HG03196 (cell line): Measurements from ENCODE around the gene PRPF39.
"Not testable (repeated sequence)": the region's sequence is repeated elsewhere in the genome, so short reads cannot be mapped to it uniquely, and the experiment has no call there.

Experiments used
- ATAC-seq: cut with Tn5 transposase; IDR thresholded peaks from one replicate; pipeline ENCODE4 v1.9.1; 2021; ENCODE audit not compliant: unreplicated experiment

Gene PRPF39

GRCh38 chr14:45081096-45081495 is 2.8 kb upstream of the PRPF39 start:
- ATAC-seq: not testable (repeated sequence)

GRCh38 chr14:45082420-45082819 is 1.5 kb upstream of the PRPF39 start:
- no peak for ATAC-seq

- no peak for ATAC-seq
Measured at GRCh38 chr14:45083617-45083975, 320 bp upstream of the PRPF39 start.

DNA sequence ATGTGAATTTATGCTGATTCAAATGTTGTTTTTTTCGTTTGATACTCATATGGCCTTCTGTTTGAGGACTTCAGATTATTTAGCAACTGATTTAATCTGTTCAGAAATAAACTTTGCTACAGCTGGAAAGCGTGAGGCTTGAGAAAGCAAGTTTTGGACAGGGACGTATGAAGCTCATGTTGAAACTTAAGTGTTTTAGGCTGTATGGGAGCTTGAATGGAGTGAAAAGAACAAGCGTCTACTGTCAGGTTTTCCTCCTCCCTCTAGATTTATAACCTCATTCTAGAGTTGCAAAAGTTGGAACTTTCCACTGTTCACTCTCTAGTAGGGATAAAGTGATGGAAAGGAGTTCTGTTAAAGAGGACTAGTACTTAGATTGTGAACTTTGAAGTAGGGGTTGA is 1.0 kb downstream of the PRPF39 start:
- ATAC-seq: no peak

DNA sequence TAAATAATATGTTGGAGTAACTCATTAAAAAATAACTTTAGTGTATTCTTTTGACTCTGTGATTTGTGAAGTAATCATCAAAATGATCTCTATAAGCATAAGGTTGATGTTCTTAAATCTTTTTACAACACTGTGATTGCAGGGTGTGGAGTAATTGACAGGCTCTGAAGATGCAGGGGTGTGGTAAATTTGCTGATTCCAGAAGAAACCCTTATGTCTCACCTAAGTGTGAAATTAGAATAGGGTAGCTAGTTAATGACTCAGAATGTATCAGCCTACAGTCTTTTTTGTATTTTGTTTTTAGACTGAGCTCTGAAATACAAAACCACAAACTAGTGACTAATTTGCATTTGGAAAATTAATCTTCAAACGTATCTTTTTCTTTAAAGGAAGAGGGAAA is 5.9 kb downstream of the PRPF39 start:
- ATAC-seq: peak; percentile 72

GRCh38 chr14:45091710-45092109 is 7.8 kb downstream of the PRPF39 start:
- no peak for ATAC-seq

- ATAC-seq: no peak
Measured at GRCh38 chr14:45094275-45094674, 10.4 kb downstream of the PRPF39 start.

GRCh38 chr14:45095143-45095542 is 11.2 kb downstream of the PRPF39 start:
- ATAC-seq: no peak

DNA sequence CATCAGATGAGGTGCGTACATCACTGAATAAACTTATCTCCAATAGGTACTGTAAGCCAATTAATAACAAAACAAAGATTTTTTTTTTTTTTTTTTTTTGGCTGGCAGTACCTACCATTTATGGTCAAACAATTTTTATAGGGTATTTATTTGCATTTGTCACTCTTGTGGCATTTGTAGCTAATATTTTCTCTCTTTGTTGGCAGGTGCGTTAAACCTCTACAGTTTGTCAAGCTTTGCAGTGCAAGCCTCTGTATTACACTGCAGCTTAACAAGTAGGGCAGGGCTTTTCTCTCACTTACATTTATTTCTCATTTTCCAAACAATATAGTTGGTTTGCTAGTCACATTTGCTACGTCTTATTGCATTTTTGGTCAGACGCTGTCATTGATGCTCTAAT is 12.3 kb downstream of the PRPF39 start:
- no peak for ATAC-seq

DNA sequence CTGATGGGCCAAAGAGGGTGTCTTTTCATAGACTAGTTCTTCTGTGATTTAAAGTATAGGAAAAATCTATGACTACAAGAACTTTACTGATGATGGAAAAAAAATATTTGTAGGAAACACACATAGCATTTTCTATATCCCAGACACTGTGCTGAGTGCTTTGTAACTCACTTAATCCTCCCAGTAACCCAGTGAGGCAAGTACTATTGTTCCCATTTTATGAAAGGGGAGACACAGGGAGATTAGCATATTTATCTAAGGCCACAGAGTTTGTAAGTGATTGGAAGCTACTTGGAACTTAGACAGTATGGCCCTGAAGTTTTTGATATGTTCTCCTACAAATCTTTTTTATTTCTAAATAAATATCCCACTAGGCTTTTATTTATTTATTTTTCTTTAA is 19.9 kb downstream of the PRPF39 start:
- ATAC-seq: no peak

- no peak for ATAC-seq
Measured at GRCh38 chr14:45104561-45104960, 20.6 kb downstream of the PRPF39 start.

DNA sequence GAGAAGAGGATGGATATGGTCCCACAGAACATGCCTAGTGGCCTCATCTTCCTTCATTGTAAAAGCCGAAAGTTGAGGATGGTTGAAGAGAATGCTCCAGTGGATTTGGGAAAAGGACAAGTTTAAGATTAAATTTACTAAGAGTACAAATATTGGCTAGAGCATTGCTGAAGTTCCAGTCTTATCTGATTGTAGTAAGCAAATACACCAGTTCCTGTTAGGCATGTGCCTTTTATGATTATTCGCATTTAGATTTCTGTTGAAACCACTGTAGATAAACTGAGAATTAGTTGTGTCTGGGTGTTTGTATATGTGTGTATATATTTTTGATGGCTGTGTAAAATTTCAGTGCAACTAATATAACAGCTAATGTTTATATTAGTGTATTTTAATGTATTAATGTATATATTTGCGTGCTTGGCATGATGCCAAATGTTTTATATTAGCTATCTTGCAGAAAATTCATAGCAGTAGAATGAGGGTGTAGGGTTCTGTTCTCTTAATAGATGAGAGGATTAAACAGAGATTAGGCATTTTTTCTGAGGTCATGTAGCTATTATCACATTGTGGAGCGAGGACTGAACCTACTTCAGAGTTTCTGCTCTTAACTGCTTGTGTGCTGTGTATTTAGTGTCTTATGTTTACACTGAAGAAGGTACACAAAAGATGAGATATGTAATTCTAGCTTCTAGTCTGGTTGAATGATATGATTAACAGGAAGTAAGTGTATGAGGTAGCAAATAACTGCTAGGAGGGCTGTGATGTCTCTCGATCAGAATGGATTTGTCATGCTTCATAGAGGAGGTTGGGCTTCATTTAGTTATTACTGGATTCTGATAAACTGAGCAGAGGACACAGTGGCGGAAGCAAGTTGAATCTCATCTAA is 29.2 kb downstream of the PRPF39 start:
- ATAC-seq: no peak

- ATAC-seq: no peak
Measured at GRCh38 chr14:45114327-45114726, 30.4 kb downstream of the PRPF39 start.

DNA sequence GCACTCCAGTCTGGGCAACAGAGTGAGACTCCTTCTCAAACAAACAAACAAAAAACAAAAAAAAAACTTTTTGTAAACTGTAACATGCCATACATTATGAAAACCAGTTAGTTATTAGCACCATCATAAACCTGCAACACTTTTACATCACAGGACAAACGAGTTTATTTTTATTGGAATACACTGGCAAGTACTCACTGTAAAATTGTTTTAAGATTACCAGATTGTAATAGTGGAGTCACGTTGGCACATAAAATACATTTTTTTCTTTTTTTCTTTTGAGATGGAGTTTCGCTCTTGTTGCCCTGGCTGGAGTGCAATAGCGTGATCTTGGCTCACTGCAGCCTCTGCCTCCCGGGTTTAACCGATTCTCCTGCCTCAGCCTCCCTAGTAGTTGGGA is 34.7 kb downstream of the PRPF39 start:
- ATAC-seq: no peak

GRCh38 chr14:45120096-45120495 is 36.2 kb downstream of the PRPF39 start:
- no peak for ATAC-seq

GRCh38 chr14:45123271-45123670 is 39.4 kb downstream of the PRPF39 start:
- no peak for ATAC-seq

DNA sequence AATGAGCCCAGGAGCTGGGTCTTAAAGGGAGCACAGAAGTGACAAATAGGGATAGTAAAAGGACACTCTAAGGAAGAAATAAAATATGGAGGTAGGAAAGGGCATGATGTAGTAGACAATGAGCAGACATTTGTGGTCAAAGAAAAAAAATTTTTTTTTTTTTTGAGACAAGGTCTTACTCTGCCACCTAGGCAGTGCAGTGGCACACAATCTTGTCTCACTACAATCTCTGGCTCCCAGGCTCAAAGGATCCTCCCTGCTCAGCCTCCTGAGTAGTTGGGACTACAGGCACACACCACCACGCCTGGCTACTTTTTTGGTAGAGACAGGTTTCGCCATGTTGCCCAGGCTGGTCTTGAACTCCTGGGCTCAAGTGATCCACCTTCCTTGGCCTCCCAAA is 41.8 kb downstream of the PRPF39 start:
- ATAC-seq: no peak

DNA sequence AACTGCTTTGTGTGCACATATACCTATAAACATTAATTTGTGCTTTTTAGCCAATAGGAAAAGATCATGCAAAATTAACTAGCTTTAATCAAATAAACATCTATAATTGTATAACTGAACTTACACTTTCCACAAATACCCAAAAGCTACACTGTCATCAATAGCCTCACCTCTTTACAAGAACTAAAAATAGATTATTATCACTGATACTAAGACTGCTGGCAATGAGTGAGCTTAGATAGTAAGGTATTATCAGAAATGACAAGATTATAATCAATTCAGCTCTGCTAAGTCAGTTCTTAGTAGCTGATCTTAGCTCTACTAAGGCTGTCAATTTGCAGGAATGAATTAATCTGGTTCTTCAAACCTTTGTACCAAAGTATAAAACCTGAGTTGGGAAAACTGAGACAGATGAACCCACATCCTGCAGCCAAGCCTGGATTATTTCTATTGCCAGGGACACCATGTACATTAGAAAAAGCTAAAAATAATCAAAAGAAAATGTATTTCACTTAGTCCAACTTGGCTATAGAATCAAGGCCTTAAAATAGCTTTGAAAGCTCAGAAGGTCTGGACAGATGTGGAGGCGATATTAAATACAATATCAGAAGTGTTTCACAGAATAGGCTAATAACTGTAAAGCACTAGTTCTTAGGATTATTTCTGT is 45.2 kb downstream of the PRPF39 start:
- ATAC-seq: no peak

DNA sequence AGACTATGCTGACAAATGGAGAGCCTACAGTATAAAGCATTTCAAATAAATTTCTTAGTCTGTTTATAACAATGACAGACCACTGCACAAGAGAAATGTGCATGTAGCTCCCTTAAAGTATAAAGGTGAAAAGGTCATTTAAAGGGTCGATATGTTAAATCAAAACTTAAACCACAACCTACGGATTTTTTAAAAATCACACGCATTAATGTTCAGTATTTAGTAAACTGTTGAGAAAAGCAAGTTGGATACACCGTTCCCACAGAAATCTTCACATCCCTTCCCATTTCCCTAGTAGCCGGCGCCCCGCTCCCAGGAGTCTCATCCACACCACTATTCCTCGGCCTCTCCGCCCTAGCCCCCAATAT is 49.8 kb downstream of the PRPF39 start:
- no peak for ATAC-seq

DNA sequence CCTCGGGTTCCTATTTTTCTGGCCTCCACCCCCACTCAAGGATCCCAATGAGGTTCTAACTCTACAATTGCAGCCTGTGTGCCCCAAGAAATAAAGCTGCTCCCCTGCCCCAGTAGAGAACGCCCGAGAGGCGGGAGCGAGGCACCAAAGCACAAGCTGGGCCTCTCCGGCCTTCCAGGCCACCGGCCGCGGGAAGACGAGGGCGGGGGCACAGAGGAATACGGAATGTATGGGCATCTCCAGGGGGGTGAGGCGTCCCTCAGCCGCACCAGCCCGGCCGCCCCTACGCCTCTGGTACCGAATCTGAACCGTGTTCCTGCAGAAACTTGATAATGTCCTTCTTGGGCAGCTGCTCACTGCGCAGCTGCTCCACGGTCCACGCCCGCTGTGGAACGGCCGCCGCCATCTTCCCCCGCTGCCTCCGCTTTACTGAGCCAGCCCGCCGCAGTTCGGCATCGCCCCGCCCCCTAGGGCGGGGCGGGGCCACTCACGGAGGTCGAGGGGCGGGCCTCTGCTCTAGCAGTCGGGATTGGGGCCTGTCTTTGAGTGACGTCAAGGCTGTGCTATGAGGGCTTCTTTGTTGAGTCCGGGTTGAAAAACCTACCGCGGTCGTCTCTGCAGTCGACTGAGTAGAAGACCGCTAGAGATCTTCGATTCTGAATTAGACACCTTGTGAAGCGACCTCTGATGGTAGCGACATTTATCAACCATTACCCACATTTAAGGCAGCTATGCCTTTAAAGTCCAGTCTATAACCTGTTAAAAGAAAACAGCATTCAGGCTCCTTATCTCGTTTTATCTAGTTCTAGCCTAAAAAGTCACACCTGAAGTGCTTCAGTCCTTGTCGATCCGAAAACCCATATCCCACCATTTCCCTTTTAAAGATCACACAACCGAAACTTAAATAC is 50.4 kb downstream of the PRPF39 start, which contains the start of gene FKBP3:
Gene FKBP3 (minus strand): TSS at position 431 of the 908 bp plus-strand sequence. CDS start 25 bp downstream, at position 406.
- peak; percentile 89 for ATAC-seq

DNA sequence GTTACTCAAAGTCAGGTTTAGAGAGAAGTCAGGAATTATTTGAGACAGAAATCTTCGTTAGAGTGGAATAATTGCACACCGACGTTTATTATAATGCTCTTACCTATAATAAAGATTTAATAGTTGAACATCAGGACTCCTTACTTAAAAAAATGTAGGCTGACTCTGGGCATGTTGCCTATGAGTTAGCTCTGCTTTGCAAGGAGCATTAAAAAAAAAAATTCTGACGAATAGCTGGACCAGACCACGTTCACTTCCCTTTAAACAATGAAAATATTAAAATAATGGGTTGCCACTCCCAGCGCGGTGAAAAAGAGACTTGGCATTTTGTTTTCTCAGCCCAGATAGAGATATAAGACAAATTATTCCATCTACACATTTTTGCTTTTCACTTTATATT is 51.2 kb downstream of the PRPF39 start:
- no peak for ATAC-seq
